HEK293T (cell line): ENCODE results near the gene TAPBPL.

Source experiments
- BHLHE40 ChIP-seq: fragments of 450-650 bp; IDR thresholded peaks from 2 replicates; pipeline ENCODE4 v1.6.1; 2016; ENCODE audit warnings: mild to moderate bottlenecking, moderate library complexity, borderline replicate concordance
- ELF4 ChIP-seq: fragments of 450-650 bp; IDR thresholded peaks from 2 replicates; pipeline ENCODE4 v1.6.1; 2017; ENCODE audit warnings: antibody characterized with exemption
- SP1 ChIP-seq: fragments of 450-650 bp; IDR thresholded peaks from 2 replicates; pipeline ENCODE4 v1.6.1; 2017

DNA sequence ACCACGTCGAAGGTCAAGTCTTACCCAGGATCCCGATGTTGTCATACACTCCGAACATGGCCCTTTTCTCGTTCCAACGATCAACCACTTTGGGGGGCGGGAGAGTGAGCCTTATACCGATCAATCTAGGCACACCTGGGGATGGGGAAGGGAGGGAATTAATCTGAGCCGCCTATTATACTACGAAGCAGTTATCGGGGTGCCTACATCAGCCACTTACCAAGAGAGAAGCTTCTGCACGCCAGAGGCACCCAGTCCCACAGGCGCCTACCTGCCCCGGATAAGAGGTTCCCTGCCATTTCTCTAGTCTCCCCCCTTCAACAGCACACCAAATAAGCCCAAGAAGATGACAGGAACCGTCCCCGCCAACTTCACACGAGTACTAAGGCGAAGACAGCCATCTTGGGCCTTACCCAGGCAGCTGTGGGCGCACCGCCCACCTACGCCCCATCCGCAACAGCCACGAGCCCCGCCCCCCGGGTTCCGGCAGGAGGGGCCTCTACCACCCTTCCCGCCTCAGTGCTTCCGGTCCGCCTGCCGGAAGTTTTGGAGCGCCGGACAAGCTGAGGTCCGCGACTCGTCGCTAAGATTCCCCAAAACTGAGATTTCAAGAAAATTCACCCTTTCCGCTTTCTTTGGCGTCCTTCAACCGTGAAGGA is 41.1 kb downstream of the TAPBPL start, which contains the start of gene MRPL51:
- no peak for TF ChIP-seq BHLHE40
- peak; percentile 73 for TF ChIP-seq ELF4
- TF ChIP-seq SP1 = no peak
